ENCODE data around the gene NR3C1.

DNA sequence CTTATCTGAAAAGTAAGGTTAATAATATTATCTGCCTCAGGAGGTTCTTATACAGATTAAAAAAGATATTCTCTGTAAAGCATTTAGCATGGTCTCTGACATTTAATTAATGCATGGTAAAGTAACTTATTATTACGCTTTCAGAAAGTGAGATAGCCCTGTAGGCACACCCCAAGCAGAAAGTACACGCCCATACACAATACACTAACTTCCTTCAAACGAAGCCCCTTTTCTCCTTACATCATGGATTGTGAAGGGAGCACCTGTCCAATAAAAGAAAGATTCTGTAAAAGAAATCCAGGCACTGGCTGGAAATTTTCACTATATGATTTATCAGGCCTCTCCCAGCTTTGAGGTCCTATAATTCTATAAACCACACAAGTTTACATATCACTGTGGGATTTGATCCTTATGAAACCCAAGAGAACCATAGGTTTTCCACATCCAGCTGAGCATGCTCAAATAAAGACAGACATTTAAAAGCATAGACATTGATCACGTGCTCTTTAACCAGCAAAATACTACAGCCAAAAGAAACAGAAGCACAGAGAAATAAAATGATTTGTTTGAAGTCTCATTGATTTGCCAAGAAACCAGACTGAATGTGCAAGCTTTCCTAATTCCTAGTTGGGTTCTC, 14.1 kb upstream of the NR3C1 start:
- TF ChIP-seq, protein P1, sequence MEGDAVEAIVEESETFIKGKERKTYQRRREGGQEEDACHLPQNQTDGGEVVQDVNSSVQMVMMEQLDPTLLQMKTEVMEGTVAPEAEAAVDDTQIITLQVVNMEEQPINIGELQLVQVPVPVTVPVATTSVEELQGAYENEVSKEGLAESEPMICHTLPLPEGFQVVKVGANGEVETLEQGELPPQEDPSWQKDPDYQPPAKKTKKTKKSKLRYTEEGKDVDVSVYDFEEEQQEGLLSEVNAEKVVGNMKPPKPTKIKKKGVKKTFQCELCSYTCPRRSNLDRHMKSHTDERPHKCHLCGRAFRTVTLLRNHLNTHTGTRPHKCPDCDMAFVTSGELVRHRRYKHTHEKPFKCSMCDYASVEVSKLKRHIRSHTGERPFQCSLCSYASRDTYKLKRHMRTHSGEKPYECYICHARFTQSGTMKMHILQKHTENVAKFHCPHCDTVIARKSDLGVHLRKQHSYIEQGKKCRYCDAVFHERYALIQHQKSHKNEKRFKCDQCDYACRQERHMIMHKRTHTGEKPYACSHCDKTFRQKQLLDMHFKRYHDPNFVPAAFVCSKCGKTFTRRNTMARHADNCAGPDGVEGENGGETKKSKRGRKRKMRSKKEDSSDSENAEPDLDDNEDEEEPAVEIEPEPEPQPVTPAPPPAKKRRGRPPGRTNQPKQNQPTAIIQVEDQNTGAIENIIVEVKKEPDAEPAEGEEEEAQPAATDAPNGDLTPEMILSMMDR (IDR thresholded peaks at IDR 0.05) = no peak
- TF ChIP-seq POLR2A (IDR thresholded peaks at IDR 0.05) = no peak

Measured in uterus (tissue), 2 donors.